ENCODE results near the gene ERP44.

The ERP44 gene

DNA sequence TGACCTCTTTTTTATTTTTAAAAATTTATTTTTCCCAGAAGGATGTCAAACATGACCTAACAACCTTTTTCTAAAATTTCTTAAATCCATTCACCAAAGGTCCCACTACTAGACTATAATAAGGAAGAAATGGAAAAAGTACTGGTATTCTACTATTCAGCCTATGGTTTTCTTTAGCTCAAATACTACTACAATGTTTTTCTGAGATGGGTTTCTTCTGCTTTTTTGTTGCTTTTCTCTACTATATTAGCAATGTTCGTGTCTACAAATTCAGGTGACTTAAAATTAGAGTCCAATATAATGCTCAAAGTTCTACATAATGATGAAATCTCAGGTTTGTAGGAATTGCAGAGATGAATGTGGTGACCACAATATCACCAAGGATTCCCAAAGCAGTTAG is 7.9 kb downstream of the ERP44 start:
- H3K27ac ChIP-seq (replicated peaks), result no peak overlapping the region
- TF ChIP-seq POLR2AphosphoS5 (IDR thresholded peaks at IDR 0.05; ENCODE audit: low read depth), result no peak
- TF ChIP-seq, protein P1, sequence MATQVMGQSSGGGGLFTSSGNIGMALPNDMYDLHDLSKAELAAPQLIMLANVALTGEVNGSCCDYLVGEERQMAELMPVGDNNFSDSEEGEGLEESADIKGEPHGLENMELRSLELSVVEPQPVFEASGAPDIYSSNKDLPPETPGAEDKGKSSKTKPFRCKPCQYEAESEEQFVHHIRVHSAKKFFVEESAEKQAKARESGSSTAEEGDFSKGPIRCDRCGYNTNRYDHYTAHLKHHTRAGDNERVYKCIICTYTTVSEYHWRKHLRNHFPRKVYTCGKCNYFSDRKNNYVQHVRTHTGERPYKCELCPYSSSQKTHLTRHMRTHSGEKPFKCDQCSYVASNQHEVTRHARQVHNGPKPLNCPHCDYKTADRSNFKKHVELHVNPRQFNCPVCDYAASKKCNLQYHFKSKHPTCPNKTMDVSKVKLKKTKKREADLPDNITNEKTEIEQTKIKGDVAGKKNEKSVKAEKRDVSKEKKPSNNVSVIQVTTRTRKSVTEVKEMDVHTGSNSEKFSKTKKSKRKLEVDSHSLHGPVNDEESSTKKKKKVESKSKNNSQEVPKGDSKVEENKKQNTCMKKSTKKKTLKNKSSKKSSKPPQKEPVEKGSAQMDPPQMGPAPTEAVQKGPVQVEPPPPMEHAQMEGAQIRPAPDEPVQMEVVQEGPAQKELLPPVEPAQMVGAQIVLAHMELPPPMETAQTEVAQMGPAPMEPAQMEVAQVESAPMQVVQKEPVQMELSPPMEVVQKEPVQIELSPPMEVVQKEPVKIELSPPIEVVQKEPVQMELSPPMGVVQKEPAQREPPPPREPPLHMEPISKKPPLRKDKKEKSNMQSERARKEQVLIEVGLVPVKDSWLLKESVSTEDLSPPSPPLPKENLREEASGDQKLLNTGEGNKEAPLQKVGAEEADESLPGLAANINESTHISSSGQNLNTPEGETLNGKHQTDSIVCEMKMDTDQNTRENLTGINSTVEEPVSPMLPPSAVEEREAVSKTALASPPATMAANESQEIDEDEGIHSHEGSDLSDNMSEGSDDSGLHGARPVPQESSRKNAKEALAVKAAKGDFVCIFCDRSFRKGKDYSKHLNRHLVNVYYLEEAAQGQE (IDR thresholded peaks at IDR 0.05; ENCODE audit: insufficient replicate concordance, low read depth), result no peak
- TF ChIP-seq GABPA (IDR thresholded peaks at IDR 0.05; ENCODE audit: low read depth), result no peak
- TF ChIP-seq, protein P2, sequence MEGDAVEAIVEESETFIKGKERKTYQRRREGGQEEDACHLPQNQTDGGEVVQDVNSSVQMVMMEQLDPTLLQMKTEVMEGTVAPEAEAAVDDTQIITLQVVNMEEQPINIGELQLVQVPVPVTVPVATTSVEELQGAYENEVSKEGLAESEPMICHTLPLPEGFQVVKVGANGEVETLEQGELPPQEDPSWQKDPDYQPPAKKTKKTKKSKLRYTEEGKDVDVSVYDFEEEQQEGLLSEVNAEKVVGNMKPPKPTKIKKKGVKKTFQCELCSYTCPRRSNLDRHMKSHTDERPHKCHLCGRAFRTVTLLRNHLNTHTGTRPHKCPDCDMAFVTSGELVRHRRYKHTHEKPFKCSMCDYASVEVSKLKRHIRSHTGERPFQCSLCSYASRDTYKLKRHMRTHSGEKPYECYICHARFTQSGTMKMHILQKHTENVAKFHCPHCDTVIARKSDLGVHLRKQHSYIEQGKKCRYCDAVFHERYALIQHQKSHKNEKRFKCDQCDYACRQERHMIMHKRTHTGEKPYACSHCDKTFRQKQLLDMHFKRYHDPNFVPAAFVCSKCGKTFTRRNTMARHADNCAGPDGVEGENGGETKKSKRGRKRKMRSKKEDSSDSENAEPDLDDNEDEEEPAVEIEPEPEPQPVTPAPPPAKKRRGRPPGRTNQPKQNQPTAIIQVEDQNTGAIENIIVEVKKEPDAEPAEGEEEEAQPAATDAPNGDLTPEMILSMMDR (IDR thresholded peaks at IDR 0.05; ENCODE audit: insufficient read depth, low read length), result no peak
- TF ChIP-seq SPI1 (IDR thresholded peaks at IDR 0.05; ENCODE audit: borderline replicate concordance, low read depth), result no peak

DNA sequence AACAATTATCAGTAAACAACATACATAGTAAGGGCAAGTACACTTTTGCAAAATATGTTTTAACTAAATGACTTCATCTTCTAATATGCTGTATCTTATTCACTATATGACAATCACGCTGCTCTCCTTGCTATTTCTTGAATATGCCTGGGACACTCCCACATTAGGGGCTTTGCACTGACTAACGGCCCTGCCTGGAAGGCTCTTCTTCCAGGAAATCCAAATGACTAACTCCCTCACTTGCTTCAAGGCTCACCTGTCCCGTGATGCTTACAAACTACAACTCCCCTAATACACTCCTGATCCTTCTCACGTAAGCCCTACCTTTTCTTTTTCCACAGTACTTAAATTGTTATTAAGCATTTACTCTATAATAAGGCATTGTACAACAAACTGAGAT is 10.6 kb downstream of the ERP44 start:
- no peak for DNase-seq (ENCODE audit: low read depth in 1 of 2, low spot score in 1 of 2)
- no peak overlapping the region for H3K4me3 ChIP-seq (replicated peaks; ENCODE audit: insufficient read depth, low read length)
- no peak overlapping the region for H3K27ac ChIP-seq (replicated peaks)
- no peak for TF ChIP-seq POLR2AphosphoS5 (IDR thresholded peaks at IDR 0.05; ENCODE audit: low read depth)
- TF ChIP-seq, protein P1 (IDR thresholded peaks at IDR 0.05; ENCODE audit: insufficient replicate concordance, low read depth), result no peak
- no peak for TF ChIP-seq SPI1 (IDR thresholded peaks at IDR 0.05; ENCODE audit: borderline replicate concordance, low read depth)
- TF ChIP-seq, protein P2 (IDR thresholded peaks at IDR 0.05; ENCODE audit: insufficient read depth, low read length), result no peak
- no peak for TF ChIP-seq GABPA (IDR thresholded peaks at IDR 0.05; ENCODE audit: low read depth)
- H3K27me3 ChIP-seq (ENCODE audit: insufficient read depth, poor library complexity, severe bottlenecking), result no peaks in the 10 kb centered on the region

More for the DNA sequence above, 7.9 kb downstream of the ERP44 start:
- Histone ChIP-seq H3K27me3 (ENCODE audit: insufficient read depth, poor library complexity, severe bottlenecking) (no peaks in the 10 kb centered on the region), H3K4me3 (replicated peaks; ENCODE audit: insufficient read depth, low read length) (no peak overlapping the region)
- no peak for DNase-seq (ENCODE audit: low read depth in 1 of 2, low spot score in 1 of 2)

DNA sequence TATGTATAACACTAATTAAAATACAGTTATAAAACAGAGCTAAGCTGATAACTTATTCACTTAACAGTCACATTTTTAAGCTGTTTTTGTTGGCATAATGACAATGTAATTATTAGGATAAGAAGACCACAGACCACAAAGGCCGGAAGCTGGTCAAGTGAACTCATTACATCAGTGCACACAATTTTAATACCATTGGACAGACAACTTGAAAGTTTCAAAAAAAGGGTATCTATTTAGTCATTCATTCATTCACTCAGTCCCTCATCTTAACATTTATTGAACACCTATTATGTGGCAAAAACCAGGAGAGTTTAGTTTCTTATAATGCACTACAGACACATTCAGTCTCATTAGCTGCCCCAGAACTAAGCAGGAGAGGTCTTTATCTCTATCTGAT is 11.6 kb downstream of the ERP44 start:
- TF ChIP-seq, protein P1 (IDR thresholded peaks at IDR 0.05; ENCODE audit: insufficient replicate concordance, low read depth), result no peak
- no peak for TF ChIP-seq GABPA (IDR thresholded peaks at IDR 0.05; ENCODE audit: low read depth)
- no peak for TF ChIP-seq SPI1 (IDR thresholded peaks at IDR 0.05; ENCODE audit: borderline replicate concordance, low read depth)
- TF ChIP-seq, protein P2 (IDR thresholded peaks at IDR 0.05; ENCODE audit: insufficient read depth, low read length), result no peak
- TF ChIP-seq POLR2AphosphoS5 (IDR thresholded peaks at IDR 0.05; ENCODE audit: low read depth), result no peak
- no peak for DNase-seq (ENCODE audit: low read depth in 1 of 2, low spot score in 1 of 2)
- Histone ChIP-seq H3K27ac (replicated peaks) (no peak overlapping the region), H3K4me3 (replicated peaks; ENCODE audit: insufficient read depth, low read length) (no peak overlapping the region), H3K27me3 (ENCODE audit: insufficient read depth, poor library complexity, severe bottlenecking) (no peaks in the 10 kb centered on the region)
